H1 (cell line): ENCODE results near the gene ERH. TPM values are rescaled to one million over a fixed set of nuclear protein-coding genes. Genes with fewer than 3 reads are reported as not detected.

Experiments used
- TEAD4 ChIP-seq: IDR thresholded peaks from 2 replicates; pipeline ENCODE4 v1.6.1; 2012; ENCODE audit warnings: low read depth, low read length, inconsistent platforms, mixed read lengths
- polyA plus RNA-seq, 7 experiments: library from polyadenylated mRNA; depleted of rRNA in 3 of 7; stranded (reverse) in 5 of 7; unstranded in 2 of 7; fragments of >200 nt in 5 of 7; fragments of 200-250 nt in 2 of 7; gene quantifications; 1 replicate in 5 of 7; 2 replicates in 1 of 7; 4 replicates in 1 of 7; pipeline versions ENCODE4 v1.2.1 to v1.2.3, GENCODE V29; 2011 to 2013; ENCODE audit warnings: missing spikeins in 2 of 7, mixed read lengths in 2 of 7
- total RNA-seq: library from RNA; stranded (reverse); fragmentation: NEBNext Ultra II Directional; extraction: Animal tissue kit (Norgen Biotek cat#: 25700); gene quantifications from 2 replicates; pipeline ENCODE4 v1.2.1, GENCODE V29; 2021
- TF ChIP-seq, protein P1 (sequence below): IDR thresholded peaks from 2 replicates; pipeline ENCODE4 v1.6.1; 2011; ENCODE audit warnings: low read length, improper control_type of control experiment

ERH gene
- total and polyA plus RNA-seq, 2 of the 8 experiments (the other 6 are each of a cell fraction or from before 2014, with no cell fraction given), result 329 to 454 TPM

DNA sequence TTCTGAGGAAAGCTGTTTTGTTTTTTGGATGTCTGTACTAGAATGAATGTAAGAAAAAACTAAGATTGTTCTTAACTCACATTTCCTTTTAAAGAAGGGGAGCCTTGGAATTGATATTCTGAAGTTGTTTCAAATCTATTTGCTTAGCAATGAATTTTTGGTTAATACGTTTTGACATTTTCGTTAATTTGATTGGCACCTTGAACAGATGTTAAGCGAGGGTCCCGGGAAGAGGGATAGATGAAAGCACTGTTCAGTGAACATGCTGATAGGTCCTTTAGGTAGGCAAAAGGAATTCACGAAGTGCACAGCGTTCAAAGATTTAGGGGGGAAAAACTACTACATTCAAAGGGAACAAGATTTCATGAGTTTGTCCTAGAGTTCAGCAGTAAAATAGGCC, 2.1 kb upstream of the ERH start (continued):
- TF ChIP-seq, protein P1, sequence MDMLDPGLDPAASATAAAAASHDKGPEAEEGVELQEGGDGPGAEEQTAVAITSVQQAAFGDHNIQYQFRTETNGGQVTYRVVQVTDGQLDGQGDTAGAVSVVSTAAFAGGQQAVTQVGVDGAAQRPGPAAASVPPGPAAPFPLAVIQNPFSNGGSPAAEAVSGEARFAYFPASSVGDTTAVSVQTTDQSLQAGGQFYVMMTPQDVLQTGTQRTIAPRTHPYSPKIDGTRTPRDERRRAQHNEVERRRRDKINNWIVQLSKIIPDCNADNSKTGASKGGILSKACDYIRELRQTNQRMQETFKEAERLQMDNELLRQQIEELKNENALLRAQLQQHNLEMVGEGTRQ, result no peak
- no peak for TF ChIP-seq TEAD4
